ENCODE results near the gene NBPF9.
"Not testable (repeated sequence)": the region's sequence is repeated elsewhere in the genome, so short reads cannot be mapped to it uniquely, and the experiment has no call there.

NBPF9 gene, protein sequence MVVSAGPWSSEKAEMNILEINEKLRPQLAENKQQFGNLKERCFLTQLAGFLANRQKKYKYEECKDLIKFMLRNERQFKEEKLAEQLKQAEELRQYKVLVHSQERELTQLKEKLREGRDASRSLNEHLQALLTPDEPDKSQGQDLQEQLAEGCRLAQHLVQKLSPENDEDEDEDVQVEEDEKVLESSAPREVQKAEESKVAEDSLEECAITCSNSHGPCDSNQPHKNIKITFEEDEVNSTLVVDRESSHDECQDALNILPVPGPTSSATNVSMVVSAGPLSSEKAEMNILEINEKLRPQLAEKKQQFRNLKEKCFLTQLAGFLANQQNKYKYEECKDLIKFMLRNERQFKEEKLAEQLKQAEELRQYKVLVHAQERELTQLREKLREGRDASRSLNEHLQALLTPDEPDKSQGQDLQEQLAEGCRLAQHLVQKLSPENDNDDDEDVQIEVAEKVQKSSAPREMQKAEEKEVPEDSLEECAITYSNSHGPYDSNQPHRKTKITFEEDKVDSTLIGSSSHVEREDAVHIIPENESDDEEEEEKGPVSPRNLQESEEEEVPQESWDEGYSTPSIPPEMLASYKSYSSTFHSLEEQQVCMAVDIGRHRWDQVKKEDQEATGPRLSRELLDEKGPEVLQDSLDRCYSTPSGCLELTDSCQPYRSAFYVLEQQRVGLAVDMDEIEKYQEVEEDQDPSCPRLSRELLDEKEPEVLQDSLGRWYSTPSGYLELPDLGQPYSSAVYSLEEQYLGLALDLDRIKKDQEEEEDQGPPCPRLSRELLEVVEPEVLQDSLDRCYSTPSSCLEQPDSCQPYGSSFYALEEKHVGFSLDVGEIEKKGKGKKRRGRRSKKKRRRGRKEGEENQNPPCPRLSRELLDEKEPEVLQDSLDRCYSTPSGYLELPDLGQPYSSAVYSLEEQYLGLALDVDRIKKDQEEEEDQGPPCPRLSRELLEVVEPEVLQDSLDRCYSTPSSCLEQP (N-terminal part only)

DNA sequence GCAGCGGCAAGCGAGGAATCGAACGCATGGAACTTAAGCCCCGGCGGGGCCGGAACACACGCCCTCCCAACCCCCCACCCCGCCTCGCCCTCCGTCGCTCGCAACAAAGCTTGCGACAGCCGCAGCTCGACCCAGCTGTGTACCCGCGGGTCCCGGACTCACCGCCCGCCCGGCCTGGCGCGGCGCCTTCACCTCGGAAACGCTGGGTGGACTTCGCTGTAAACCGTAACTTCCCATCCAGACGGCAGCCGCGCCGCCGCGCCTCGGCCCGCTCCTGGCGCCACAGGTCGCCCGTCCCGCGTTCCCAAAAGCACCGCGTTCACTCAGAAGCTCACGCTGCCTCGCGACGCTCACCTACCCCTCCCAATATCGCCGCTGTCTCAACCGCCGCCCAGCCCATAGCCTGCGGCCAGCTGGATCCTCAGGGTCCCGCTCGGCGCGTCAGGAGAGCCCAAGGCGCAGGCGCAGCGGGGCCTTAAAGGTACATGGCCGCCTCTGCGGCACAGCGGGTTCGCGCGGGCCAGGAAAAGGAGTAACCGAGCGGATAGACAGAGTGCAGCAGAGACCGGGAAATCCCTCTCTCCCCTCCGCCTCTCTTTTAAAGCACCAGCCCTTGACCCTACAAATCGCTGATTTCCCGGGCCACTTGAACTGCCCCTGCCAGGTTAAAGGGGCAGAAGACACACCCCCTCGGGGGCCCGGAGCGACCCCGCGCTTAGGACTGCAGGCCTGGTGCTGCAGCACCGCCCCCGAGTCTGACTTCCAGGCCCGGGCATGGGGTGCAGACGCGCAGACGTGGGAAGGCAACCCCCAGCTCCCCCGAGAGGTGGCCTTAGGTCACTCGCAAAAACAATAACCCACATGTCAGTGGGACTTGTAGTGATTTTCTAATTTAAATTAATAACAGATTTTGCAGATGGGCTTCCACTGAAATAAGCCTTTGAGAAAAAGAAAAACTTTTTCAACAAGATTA lies at the start of gene NBPF9:
Gene NBPF9 (minus strand): TSS at position 443 of the 973 bp plus-strand sequence. CDS start 21,412 bp downstream, outside the sequence.
- DNase-seq (ENCODE audit: low spot score): not testable (repeated sequence)

DNA sequence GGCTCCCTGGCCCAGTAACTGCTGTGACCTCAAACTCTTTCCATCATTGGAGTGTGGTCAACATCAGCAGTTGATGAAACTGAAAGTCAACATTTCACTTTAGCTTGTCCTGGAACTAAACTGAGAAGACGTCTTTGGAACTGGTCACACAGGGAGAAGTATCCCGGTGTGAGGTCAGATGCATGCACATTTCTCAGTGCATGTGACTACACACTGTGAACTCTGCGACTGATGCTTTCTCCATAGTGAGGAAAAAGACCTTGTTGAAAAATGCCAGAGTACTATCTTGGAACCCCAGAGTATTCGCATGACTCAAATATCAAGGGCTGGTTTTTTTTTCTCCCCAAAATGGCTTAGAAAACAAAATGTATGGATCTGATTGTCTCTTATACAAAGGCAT lies 46.6 kb upstream of the NBPF9 start:
- not testable (repeated sequence) for DNase-seq (ENCODE audit: low spot score)

DNA sequence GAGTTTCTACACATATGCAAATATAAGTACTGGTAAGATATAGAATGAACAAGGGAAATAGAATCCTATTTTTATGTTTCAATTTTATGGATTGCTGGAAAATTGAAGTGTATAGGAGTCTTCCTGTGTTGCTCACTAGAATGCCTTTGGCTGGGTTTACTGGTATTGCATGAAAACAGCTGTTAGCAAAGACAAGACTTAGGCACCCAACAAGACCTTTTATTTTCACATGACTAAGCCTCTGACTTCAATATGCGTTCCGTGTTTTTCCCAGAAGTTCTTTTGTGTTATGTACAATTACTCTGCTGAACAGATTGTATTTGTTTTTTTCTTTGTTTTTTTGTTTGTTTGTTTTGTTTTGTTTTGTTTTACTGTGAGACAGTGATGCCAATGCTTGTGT lies 34.2 kb upstream of the NBPF9 start:
- DNase-seq (ENCODE audit: low spot score): not testable (repeated sequence)

DNA sequence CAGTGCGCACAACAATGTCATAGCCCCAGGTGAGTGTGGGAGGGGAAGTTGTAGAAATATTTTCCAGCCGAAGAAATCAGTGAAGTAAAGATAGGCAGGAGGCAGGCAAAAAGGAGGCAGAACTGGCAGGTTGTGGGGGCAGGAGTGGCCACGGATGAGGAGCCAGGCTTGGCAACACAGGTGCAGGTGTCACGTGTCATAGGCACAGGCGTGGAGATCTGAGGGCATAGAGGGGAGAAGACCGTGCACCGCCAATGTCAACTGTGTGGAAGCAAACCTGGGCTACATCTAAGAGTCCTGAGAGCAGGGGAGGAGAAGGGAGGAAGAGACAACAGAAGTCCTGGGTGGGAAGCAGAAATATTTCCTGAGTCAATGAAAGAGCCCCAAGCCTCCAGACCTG lies 27.6 kb upstream of the NBPF9 start:
- DNase-seq (ENCODE audit: low spot score): not testable (repeated sequence)

DNA sequence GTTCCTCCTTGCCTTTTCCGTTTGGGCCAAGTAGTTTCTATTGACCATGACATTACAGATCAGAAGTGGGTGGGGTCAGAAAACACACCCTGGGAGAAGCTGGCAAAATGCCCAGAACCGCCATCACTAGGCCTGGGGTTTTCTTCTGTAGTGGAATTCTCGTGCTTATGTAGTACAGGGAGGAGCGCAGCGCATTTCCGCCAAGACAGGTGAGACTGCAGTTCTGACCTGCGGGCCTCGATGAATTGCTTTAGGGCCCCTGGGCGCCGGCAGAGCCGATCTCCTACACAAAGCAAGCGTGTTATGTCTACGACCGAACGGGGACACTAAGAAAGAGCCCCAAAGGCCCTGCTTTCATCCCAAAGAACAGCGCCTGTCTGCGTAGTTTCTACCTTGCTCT lies 25.9 kb upstream of the NBPF9 start:
- DNase-seq (ENCODE audit: low spot score): not testable (repeated sequence)

DNA sequence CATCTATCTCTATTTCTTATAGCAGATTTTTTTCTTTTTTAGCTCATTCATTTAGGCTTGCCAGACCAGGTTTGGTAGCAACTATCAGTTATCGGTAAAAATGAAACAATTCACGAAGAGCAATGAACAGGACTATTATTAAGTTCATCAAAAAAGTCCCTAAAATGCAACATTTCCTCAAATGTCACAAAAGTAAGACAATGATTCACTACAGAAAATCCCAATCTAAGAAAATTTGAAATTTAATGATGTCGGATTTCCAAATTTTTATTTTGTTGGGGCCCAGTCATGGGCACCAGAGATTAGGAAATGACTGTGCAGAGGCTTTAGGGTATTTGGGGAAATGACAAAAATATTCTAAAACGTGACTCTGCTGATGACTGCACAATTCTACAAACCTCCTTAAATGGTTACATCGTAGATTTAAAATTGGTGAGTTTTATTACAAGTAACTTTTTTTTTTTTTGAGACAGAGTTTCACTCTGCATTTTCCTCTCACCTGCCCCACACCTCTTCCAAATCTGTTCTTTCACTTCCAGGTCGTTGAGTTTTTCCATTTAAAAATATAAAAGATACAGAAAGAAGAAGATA lies 23.3 kb upstream of the NBPF9 start:
- not testable (repeated sequence) for DNase-seq (ENCODE audit: low spot score)

DNA sequence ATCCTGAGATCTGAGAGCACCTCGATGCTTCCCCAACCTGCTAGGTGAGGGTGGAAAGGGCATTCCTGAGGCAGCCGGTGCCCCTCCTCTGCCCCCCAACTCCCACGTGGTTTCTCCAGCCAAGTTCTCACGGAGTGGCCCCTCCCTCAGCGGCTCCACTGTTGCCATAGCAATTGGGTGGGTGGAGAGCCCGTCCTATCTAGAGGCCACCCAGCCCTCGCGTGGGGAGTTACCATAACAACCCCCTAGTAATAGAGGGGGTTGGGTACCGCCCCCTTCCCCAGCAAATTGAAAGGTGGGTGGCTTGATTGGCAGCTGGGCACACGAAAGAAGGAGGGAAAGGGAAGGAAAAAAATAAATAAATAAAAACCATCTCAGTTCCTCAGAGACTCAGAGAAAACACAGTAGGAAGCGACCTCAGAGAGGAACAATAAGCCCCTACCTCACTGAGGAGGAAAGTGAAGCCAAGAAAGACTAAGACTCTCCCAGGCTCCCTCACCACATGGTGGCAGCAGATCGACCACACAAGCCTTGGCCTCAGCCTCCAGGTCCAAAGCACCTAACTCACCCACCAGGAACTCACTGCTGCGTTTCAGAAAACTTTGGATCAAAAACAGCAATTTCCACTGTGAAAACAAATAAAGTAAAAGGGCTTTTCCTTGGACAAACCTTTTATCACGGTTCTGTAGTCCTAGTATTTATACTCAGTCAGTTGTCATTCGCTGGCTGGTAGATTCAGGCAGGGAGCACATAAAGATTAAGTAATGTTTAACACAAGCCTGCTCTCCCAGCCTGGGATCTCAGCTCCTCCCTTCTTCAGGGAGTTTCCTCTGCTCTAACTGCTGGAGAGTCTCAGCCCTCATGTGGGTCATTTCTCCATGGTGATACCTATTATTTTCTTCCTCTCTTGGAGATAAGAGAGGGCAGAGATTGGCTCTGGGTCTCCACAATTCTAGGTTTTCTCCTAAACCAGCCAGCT lies 20.9 kb upstream of the NBPF9 start:
- not testable (repeated sequence) for DNase-seq (ENCODE audit: low spot score)

DNA sequence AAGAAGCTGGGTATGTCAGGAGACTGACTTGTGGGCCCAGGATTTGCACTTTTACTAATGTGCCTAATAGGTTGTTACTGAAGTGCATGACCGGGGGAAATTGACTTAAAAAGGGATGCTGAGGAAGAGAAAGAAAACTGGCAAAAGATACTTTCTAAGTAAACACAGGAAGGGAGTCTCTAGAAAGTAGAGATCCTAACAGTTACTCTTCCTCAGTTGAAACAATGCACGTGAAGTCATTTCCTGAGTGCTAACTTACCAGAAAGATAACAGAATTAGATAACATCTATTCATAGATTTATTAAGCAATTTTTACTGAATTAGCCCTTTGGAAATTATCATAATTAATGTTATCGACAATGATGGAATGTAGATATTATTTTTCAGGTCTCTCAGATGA lies 9.5 kb upstream of the NBPF9 start:
- DNase-seq (ENCODE audit: low spot score): not testable (repeated sequence)

DNA sequence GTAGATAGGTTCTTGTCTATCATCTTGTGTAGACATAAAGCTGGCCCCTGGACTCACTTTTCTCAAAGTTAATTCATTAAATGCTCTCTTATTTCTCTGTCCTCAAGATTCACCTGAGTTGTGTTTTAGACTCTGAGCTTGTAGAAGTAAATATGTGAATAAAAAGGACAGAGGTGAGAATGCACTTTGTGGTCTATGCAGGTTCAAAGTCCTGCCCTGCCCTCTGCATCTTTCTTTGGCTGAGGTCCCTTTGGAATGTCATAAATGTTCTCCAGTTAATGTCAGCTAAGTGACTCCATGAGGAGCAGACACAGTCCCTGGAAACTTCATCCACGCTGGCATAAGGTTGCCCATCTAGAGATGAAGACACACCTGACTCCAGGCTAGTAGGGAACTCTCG lies 7.0 kb upstream of the NBPF9 start:
- not testable (repeated sequence) for DNase-seq (ENCODE audit: low spot score)

DNA sequence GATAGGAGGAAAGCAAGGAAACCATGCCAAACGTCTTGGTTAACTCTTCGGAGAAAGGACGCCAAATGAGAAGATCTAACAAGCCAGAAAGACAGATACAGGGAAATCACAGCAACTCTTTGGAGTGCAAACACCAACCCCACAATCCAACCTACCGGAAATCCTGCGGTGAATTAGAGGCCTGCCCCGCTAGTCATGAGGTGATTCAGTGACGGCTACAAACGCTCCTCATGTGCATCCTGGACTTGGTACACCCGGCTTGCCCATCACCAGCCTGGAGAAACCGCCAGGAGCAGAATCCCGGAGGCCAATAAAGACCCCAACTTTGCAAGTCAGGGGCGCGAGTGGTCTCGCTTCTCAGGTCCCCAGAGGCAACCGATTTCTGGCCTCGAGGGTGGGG lies 777 bp downstream of the NBPF9 start:
- not testable (repeated sequence) for DNase-seq (ENCODE audit: low spot score)

DNA sequence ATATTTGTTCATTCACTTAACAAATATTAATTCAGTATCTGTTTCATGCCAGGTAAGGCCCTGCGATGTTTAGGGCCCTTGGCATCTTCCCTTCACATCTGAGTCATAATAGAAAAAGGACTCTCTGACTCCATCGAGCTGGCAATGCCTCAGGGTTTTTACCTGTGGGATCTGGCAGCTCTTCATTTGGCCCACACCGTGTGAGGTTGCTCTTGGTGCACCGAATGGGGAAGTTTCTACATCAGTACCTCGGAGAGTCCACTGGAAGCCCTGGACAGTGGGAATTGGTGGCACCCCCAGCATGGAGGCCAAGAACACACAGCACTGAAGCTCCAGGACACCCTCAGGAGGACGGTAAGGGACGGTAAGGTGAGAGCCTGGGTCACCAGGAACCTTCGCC lies 5.1 kb downstream of the NBPF9 start:
- DNase-seq (ENCODE audit: low spot score): not testable (repeated sequence)

DNA sequence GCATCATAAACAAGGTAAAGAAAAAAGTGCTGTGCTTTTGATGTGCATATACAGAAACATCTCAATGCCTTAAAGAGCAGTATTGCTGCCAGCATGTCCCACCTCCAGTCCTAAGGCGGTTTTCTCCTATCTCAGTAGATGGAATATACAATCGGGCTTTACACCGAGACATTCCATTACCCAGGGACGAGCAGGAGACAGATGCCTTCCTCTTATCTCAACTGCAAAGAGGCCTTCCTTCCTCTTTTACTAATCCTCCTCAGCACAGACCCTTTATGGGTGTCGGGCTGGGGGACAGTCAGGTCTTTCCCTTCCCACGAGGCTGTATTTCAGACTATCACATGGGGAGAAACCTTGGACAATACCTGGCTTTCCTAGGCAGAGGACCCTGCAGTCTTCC lies 10.2 kb downstream of the NBPF9 start:
- not testable (repeated sequence) for DNase-seq (ENCODE audit: low spot score)

DNA sequence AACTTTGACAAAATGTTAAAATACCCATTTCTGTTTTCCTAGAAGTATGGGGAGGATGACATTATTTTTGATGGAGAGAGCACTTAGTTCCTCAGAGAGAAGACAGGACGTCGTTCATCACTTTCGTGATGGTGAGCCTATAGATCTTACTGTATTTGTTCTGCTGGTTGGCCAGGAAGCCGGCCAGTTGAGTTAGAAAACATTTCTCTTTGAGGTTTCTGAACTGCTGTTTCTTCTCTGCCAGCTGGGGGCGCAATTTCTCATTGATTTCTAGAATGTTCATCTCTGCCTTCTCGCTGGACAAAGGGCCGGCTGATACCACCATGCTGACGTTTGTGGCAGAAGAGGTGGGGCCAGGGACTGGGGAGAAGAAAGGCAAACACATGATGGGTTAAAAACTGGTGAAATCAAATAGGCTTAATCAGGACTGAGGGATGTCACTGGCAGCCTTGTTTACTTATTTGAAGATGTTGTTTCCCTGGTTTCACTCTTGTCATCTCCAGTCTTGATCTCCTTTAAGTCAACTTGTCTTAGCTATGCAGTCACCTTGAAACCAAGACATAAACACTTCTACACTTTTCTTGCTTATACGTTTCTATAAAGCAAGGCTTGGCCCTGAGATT lies 27.7 kb downstream of the NBPF9 start:
- DNase-seq (ENCODE audit: low spot score): not testable (repeated sequence)

DNA sequence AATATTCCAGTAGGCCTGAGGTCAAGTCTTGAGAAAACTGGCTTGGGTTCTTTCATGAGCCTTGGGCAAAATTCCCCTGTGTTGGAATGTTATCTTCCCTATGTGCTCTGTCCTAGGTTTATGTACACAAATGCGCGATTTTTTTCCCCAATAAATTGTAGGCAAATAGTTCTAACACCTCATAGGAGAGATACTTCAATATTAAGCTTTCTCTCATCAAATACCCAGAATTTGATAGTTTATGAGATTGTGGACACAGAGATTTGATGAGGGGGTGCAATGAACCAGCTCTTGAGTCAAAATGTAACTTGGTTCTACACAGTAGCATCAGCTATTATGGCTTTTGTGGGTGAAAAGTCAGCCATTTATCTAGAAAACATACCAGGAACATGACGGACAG lies 38.7 kb downstream of the NBPF9 start:
- DNase-seq (ENCODE audit: low spot score): not testable (repeated sequence)

DNA sequence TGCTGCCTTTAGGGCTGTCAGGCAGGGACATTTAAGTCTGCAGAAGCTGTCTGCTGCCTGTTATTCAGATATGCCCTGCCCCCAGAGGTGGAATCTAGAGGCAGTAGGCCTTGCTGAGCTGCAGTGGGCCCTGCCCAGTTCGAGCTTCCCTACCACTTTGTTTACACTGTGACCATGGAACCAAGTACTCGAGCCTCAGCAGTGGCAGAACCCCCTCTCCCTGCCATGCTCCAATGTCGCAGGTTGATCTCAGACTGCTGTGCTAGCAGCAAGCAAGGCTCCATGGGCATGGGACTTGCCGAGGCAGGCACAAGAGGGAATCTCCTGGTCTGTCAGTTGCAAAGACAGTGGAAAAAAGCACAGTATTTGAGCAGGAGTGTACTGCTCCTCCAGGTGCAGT lies 60.3 kb downstream of the NBPF9 start:
- not testable (repeated sequence) for DNase-seq (ENCODE audit: low spot score)

DNA sequence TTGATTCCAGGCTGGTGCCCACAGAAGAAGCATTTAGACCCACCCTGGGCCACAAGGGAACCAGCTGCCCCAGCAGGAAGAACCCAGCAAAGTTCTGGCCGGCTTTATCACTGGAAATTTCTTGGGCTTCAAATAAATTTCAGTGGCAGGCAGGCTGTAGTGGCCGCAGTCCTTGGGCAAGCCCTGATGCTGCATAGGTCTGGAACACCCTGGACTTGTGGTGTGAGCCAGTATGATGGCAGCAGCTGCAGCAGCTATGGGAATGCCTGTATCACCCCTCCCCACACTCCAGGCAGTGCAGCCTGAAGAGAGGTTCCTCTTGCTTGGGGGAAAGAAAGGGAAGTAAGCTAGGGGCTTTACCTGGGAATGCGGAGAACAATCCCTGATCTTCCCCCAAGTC lies 69.4 kb downstream of the NBPF9 start:
- not testable (repeated sequence) for DNase-seq (ENCODE audit: low spot score)

DNA sequence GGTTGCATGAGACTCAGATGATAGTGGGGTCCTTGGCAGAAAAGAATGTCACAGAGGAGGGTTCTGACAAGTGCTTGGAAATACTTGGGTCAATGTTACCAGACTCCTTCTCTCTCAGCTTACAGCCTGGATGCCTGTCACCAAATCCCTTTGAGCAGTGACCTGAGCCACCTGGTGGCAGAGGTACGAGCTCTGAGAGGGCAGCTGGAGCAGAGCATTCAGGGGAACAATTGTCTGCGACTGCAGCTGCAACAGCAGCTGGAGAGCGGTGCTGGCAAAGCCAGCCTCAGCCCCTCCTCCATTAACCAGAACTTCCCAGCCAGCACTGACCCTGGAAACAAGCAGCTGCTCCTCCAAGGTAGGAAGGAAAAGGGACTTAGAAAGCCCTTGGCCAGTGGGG lies 79.0 kb downstream of the NBPF9 start:
- DNase-seq (ENCODE audit: low spot score): not testable (repeated sequence)

DNA sequence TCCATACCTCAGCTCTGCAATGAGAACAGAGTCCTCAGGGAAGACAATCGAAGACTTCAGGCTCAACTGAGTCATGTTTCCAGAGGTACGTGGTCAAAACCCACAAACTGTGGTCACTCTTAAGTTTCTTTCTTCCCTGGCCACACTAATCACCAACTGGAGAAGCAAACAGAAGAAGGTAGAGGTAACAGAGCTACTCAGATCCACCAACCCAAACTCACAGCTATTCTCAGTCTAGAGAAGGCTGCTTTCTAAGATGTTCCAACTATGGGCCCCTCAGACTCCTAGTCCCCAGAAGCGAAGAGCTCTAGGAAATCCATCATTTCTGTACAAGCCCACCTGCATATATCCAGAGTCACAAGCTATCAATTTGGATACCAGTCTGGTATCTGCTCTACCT lies 84.8 kb downstream of the NBPF9 start:
- DNase-seq (ENCODE audit: low spot score): not testable (repeated sequence)

DNA sequence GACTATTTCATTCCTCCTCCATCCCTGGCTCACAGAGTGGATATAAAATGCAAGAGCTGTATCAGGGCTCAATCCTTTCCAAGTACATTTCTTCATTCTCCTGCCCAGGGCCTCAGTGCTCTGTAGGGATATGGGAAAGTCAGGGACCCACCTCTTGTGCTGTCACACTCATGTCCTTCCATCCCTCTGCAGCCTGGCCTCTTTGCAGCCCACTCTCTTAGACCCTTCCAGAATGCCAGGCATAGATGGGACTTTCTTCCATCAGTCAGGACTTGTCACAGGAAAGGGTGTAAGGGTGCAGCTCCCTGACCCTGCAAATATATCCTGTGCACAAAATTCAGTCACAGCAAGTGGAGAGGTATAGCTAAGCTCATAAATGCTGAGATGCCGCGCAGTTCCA lies 86.7 kb downstream of the NBPF9 start:
- not testable (repeated sequence) for DNase-seq (ENCODE audit: low spot score)
